HepG2 (cell line): ENCODE measurements around the gene PARD3. TPM values are rescaled to one million over a fixed set of nuclear protein-coding genes. Genes with fewer than 3 reads are reported as not detected.

Experiments used
- ATAC-seq: fragments of 200-7000 bp; cut with Tn5 transposase; 3 replicates; pipeline ENCODE4 v1.9.1; 2020; ENCODE audit warnings: mild to moderate bottlenecking, moderate library complexity
- BruUV-seq: library from RNA; stranded (reverse); fragments of 400-500 nt; replicated peaks from 2 replicates; lab custom pipeline; 2021; lab: Mats Ljungman, UMichigan
- CTCF ChIA-PET: fragments of 300-600 bp; formaldehyde crosslinking; extraction: SDS; loops from one replicate; lab custom pipeline; 2021; ENCODE audit warnings: low total read pairs, inconsistent platforms, low intra/inter-chr PET ratio; lab: Yijun Ruan, JAX
- POLR2A ChIA-PET: fragments of 350-600 bp; sonication (Branson Sonifier 250); formaldehyde crosslinking; loops from one replicate; lab custom pipeline; 2020; ENCODE audit warnings: antibody characterized with exemption, inconsistent platforms; lab: Yijun Ruan, JAX
- DNase-seq: peaks from one replicate; pipeline ENCODE4 v3.0.0-alpha.2; 2015; ENCODE audit warnings: low spot score
- FAIRE-seq: peaks from 3 replicates; lab custom pipeline; 2011; peaks lifted over from hg19 to GRCh38; lab: Jason Lieb, UNC
- H2AFZ ChIP-seq: one replicate; pipeline ENCODE4 v1.6.1; 2011; ENCODE audit warnings: low read length, inconsistent platforms
- H3K27ac ChIP-seq: fragments of 300-600 bp; 3 replicates; pipeline ENCODE4 v1.8.0; 2011; ENCODE audit warnings: mixed run types, mild to moderate bottlenecking, mixed read lengths, low read length, inconsistent platforms; ENCODE audit not compliant: insufficient read depth; ENCODE audit errors: extremely low read length
- H3K27me3 ChIP-seq, 2 experiments: fragments of 200-600 bp in 1 of 2; 2 replicates in 1 of 2; 3 replicates in 1 of 2; pipeline versions ENCODE4 v1.6.0 to v1.8.0; 2011; ENCODE audit warnings: low read length in 2 of 2, mild to moderate bottlenecking in 2 of 2, moderate library complexity in 2 of 2, inconsistent platforms in 1 of 2; ENCODE audit not compliant: insufficient read depth in 2 of 2, control insufficient read depth in 1 of 2
- H3K36me3 ChIP-seq, 2 experiments: fragments of 200-600 bp in 1 of 2; replicated peaks in 1 of 2; 2 replicates in 1 of 2; 3 replicates in 1 of 2; pipeline versions ENCODE4 v1.5.1 to v1.8.0; 2011; ENCODE audit warnings: low read length in 2 of 2, inconsistent platforms in 1 of 2; ENCODE audit not compliant: insufficient read depth in 2 of 2, control insufficient read depth in 1 of 2
- H3K4me1 ChIP-seq: 2 replicates; pipeline ENCODE4 v1.5.1; 2012; ENCODE audit warnings: low read length, inconsistent platforms; ENCODE audit not compliant: insufficient read depth
- H3K4me2 ChIP-seq: 2 replicates; pipeline ENCODE4 v1.6.0; 2011; ENCODE audit warnings: low read depth, low read length, inconsistent platforms
- H3K4me3 ChIP-seq, 3 experiments: fragments of 200-600 bp in 1 of 3; sonication (generic), shearing (Covaris generic) in 1 of 3; replicated peaks in 1 of 3; 2 replicates each; pipeline ENCODE4 v1.5.1; 2011 to 2016; ENCODE audit warnings: low read length in 3 of 3, inconsistent platforms in 2 of 3, low read depth in 2 of 3, mild to moderate bottlenecking in 2 of 3, control low read depth in 1 of 3, mixed read lengths in 1 of 3; ENCODE audit not compliant: insufficient read depth in 1 of 3
- H3K79me2 ChIP-seq: one replicate; pipeline ENCODE4 v1.6.1; 2011; ENCODE audit warnings: low read length, inconsistent platforms; ENCODE audit not compliant: insufficient read depth
- H3K9ac ChIP-seq: 2 replicates; pipeline ENCODE4 v1.6.0; 2011; ENCODE audit warnings: mild to moderate bottlenecking, low read depth, low read length, inconsistent platforms; ENCODE audit not compliant: insufficient read depth
- H3K9me3 ChIP-seq: 2 replicates; pipeline ENCODE4 v1.5.1; 2012; ENCODE audit warnings: mild to moderate bottlenecking, low read length
- H4K20me1 ChIP-seq: 2 replicates; pipeline ENCODE4 v1.6.0; 2011; ENCODE audit warnings: inconsistent platforms, mild to moderate bottlenecking, low read length, moderate library complexity; ENCODE audit not compliant: insufficient read depth
- EED ChIP-seq: sonication (generic); formaldehyde crosslinking; IDR thresholded peaks from 2 replicates; pipeline ENCODE4 v1.5.0; 2020; ENCODE audit warnings: mild to moderate bottlenecking, missing genetic modification reagents
- GRHL1 ChIP-seq: sonication (generic); formaldehyde crosslinking; conservative IDR thresholded peaks from 2 replicates; pipeline ENCODE4 v1.8.0; 2022; ENCODE audit warnings: missing genetic modification reagents
- HNF4G ChIP-seq, 2 experiments: sonication (generic) in 1 of 2; formaldehyde crosslinking in 1 of 2; IDR thresholded peaks; 2 replicates each; pipeline versions ENCODE4 v1.4.0 to v1.6.1; 2011 to 2020; ENCODE audit warnings: borderline replicate concordance in 2 of 2, low read depth in 2 of 2, mild to moderate bottlenecking in 2 of 2, low read length in 1 of 2, missing genetic modification reagents in 1 of 2, moderate library complexity in 1 of 2
- MAF1 ChIP-seq: sonication (generic); formaldehyde crosslinking; IDR thresholded peaks from 2 replicates; pipeline ENCODE4 v1.5.0; 2020; ENCODE audit warnings: missing genetic modification reagents, borderline replicate concordance
- NFYC ChIP-seq: IDR thresholded peaks from 2 replicates; pipeline ENCODE4 v1.6.1; 2016; ENCODE audit warnings: missing genetic modification reagents, missing compliant biosample characterization
- PITX1 ChIP-seq: sonication (generic); formaldehyde crosslinking; IDR thresholded peaks from 2 replicates; pipeline ENCODE4 v1.5.1; 2020; ENCODE audit warnings: mild to moderate bottlenecking, missing genetic modification reagents
- RAD21 ChIP-seq: fragments of 450-650 bp; formaldehyde crosslinking; IDR thresholded peaks from 2 replicates; pipeline ENCODE4 v1.5.0; 2020; ENCODE audit warnings: mild to moderate bottlenecking
- RERE ChIP-seq: IDR thresholded peaks from 2 replicates; pipeline ENCODE4 v1.6.1; 2016; ENCODE audit warnings: low read depth, missing genetic modification reagents, missing compliant biosample characterization
- SALL1 ChIP-seq: sonication (generic); formaldehyde crosslinking; IDR thresholded peaks from 2 replicates; pipeline ENCODE4 v1.8.0; 2022; ENCODE audit warnings: mild to moderate bottlenecking, missing genetic modification reagents
- ZNF20 ChIP-seq: sonication (generic); formaldehyde crosslinking; IDR thresholded peaks from 2 replicates; pipeline ENCODE4 v1.4.0; 2020; ENCODE audit warnings: mild to moderate bottlenecking, moderate library complexity, missing genetic modification reagents
- ZNF510 ChIP-seq: sonication (generic); formaldehyde crosslinking; IDR thresholded peaks from 2 replicates; pipeline ENCODE4 v1.4.0; 2020; ENCODE audit warnings: low read depth, mild to moderate bottlenecking, missing genetic modification reagents
- ZNF597 ChIP-seq: sonication (generic); formaldehyde crosslinking; IDR thresholded peaks from 2 replicates; pipeline ENCODE4 v1.5.0; 2020; ENCODE audit warnings: missing genetic modification reagents
- ZNF775 ChIP-seq: sonication (generic); formaldehyde crosslinking; IDR thresholded peaks from 2 replicates; pipeline ENCODE4 v1.4.0; 2020; ENCODE audit warnings: missing genetic modification reagents, mild to moderate bottlenecking, moderate library complexity, borderline replicate concordance
- WGBS: methylation state at CpG from one replicate; pipeline ENCODE4 v1.1.6; 2017; ENCODE audit warnings: low lambda C conversion rate; 5-methylcytosine and 5-hydroxymethylcytosine counted together
- in situ Hi-C: cut with HindIII; loops from 2 replicates; pipeline ENCODE4 v1.10.0; 2017; ENCODE audit warnings: low pct_unique_long_range_greater_than_20kb; ENCODE audit not compliant: extremely low pct_ligation_motif_present
- intact Hi-C: fragments of 100-400 bp; cut with micrococcal nuclease; formaldehyde crosslinking; loops from one replicate; pipeline ENCODE4 v1.10.0; 2022; ENCODE audit not compliant: unreplicated experiment
- polyA plus RNA-seq, 8 experiments: library from polyadenylated mRNA; depleted of rRNA in 3 of 8; stranded (reverse) in 7 of 8; unstranded in 1 of 8; fragments of >200 nt; fragmentation: Illumina TruSeq in 4 of 8; extraction: Trizol in 4 of 8; gene quantifications; 2 replicates each; pipeline versions ENCODE4 v1.2.1 to v1.2.3, GENCODE V29; 2011 to 2016; ENCODE audit warnings: low read depth in 4 of 8, missing spikeins in 1 of 8, mixed read lengths in 1 of 8; ENCODE audit not compliant: insufficient read depth in 1 of 8
- total RNA-seq, 5 experiments: library from RNA; depleted of rRNA; stranded (reverse); fragments of >200 nt; fragmentation: Illumina TruSeq; extraction: Trizol; gene quantifications; 2 replicates each; pipeline ENCODE4 v1.2.3, GENCODE V29; 2016; ENCODE audit warnings: low read depth in 1 of 5

PARD3 gene
- total and polyA plus RNA-seq, 2 of the 13 experiments (the other 11 are each of a cell fraction or from before 2014, with no cell fraction given), result 40.9 to 60.0 TPM

- TF ChIP-seq SALL1 (CRISPR knock-in tag) (no peak), GRHL1 (CRISPR knock-in tag) (no peak), EED (CRISPR knock-in tag) (no peak), ZNF775 (CRISPR knock-in tag) (no peak), RAD21 (CRISPR knock-in tag) (no peak), MAF1 (CRISPR knock-in tag) (no peak), ZNF20 (CRISPR knock-in tag) (no peak)
- TF ChIP-seq, all 625 proteins: peak for 0
Measured at GRCh38 chr10:34256216-34256615, 558.9 kb downstream of the PARD3 start (continued).

- ChIA-PET CTCF (no interaction called here), POLR2A (no interaction called here)
- 81% methylated on average over 3 of the region's 3 CpGs for WGBS
- BruUV-seq, result no TSS peak
- no peak overlapping the region; the same call in 1 of the 2 replicates for H3K4me2 ChIP-seq
- no peak overlapping the region for H2AFZ ChIP-seq
- FAIRE-seq (no peak), DNase-seq (no peak), ATAC-seq (no peak)
- no peak overlapping the region for H3K4me3 ChIP-seq
- H3K79me2 ChIP-seq, result no peaks in the 10 kb centered on the region
- peak overlapping the region; percentile 34 for H3K27ac ChIP-seq
- H3K9me3 ChIP-seq, result no peaks in the 10 kb centered on the region
- peaks cover 23% of the 10 kb centered on the region for H3K4me1 ChIP-seq
- no peak overlapping the region for H3K9ac ChIP-seq
- in situ Hi-C loops (no loop called here), intact Hi-C loops (no loop called here)
- H3K27me3 ChIP-seq, result no peaks in the 10 kb centered on the region
- no peaks in the 10 kb centered on the region for H3K36me3 ChIP-seq
- H4K20me1 ChIP-seq, result no peaks in the 10 kb centered on the region
- TF ChIP-seq NFYC (CRISPR knock-in tag) (no peak), RERE (no peak), PITX1 (CRISPR knock-in tag) (no peak), HNF4G (IDR thresholded peaks at IDR 0.05; ENCODE audit: borderline replicate concordance, low read depth, low read length) (no peak), HNF4G (CRISPR knock-in tag; IDR thresholded peaks at IDR 0.05; ENCODE audit: borderline replicate concordance, low read depth) (no peak), ZNF510 (CRISPR knock-in tag) (no peak), ZNF597 (CRISPR knock-in tag) (no peak)
Measured at GRCh38 chr10:34255035-34255434, 560.1 kb downstream of the PARD3 start.
